Measurements from ENCODE around the gene PRDX6. TPM values are rescaled to one million over a fixed set of nuclear protein-coding genes. Genes with fewer than 3 reads are reported as not detected.
A peak's percentile ranks its signal among the peaks of the same experiment; 100 is the strongest.

Gene PRDX6, protein sequence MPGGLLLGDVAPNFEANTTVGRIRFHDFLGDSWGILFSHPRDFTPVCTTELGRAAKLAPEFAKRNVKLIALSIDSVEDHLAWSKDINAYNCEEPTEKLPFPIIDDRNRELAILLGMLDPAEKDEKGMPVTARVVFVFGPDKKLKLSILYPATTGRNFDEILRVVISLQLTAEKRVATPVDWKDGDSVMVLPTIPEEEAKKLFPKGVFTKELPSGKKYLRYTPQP
- 100 to 1,000 TPM in 2 of 5 donors, 10 to 100 TPM in 3; 70.7 to 108 (median 98.3) TPM for total RNA-seq
- total RNA-seq (2013) = 88.7 TPM
- 33.7 to 123 (median 67.4) reads per million in 29 experiments for total RNA-seq

DNA sequence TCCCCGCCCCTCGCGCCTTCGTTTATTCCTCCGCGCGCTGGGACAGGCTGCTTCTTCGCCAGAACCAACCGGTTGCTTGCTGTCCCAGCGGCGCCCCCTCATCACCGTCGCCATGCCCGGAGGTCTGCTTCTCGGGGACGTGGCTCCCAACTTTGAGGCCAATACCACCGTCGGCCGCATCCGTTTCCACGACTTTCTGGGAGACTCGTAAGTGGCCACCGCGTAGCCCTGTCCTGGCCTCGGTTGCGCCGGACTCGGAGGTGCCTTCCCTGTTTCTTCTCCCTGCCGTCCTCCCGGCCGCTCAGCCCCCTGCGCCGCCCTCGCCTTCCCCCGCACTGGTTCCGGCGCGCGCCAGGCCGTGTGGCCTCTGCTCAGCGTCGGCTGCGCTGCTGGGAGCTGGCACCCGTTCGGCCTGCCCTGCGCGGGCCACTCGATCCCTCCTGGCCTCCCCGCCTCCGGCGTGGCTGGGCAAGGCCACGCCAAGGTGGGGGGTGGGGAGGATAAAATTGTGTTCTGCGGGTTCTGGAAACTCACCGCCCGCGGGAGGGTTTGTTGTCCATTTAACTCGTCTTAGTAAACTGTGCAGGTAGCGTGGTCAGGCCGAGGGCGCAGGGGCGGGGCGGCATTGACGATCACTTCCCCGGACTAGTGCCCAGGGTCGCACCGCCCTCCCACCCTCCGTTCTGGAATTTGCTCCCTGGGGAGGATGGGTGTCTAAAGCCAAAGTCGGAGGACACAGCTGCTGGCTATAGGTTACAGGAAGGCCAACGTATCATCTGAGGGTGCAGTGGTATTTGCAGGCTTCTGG lies at the start of gene PRDX6:
TSS of gene PRDX6 (plus strand) at position 50 of the 808 bp plus-strand sequence. CDS start at position 113, 63 bp downstream.
- H3K27ac ChIP-seq (ENCODE audit: low read length) = peak within 1 kb of the TSS; percentile 73
- ChIA-PET POLR2A (interaction anchor here in 1 of 2 donors (0.5 to 1.2 kb wide), 2 partner anchors 47 to 238 kb away, joined by 3 to 5 read pairs; partner anchors contain the start of gene KLHL20), CTCF (interaction anchor here (0.5 to 2.1 kb wide), 6 partner anchors 9 to 456 kb away, joined by 3 to 7 read pairs (median 4); partner anchors contain the start of genes CENPL (in 1 of the 2) and DARS2 (in 1 of the 2))
- Mint-ChIP-seq H3K27ac (peak within 1 kb of the TSS; percentile 89 to 92), H3K4me1 (peaks cover 60 to 72% (median 61%) of the 10 kb centered on the region in 3 donors), H3K36me3 (peaks cover 41% of the 10 kb centered on the region), H3K4me3 (peak within 1 kb of the TSS; percentile 84 to 90 (median 89)), H3K27me3 (no peaks in the 10 kb centered on the region), H3K9me3 (no peaks in the 10 kb centered on the region)
- peak within 1 kb of the TSS; percentile 80 to 92 for H3K4me3 ChIP-seq (ENCODE audit: control insufficient read depth in 1 of 2, extremely low read depth in 1 of 2, low read length in 1 of 2)
- H3K36me3 ChIP-seq (ENCODE audit: control insufficient read depth in 2 of 2, extremely low read depth in 1 of 2, insufficient read depth in 1 of 2, low read length in 1 of 2) = peaks cover 0 to 22% of the 10 kb centered on the region in 2 donors
- ATAC-seq (replicated peaks in 1 of 4) = peak; percentile 33 to 77 (median 42)
- peak in 31 of 35 experiments; percentile 59 to 85 (median 76) for DNase-seq
- H3K4me1 ChIP-seq (ENCODE audit: control insufficient read depth in 1 of 2, extremely low read depth in 1 of 2, insufficient read depth in 2 of 2, low read length in 2 of 2) = peaks cover 24 to 34% of the 10 kb centered on the region in 2 experiments
- no peaks in the 10 kb centered on the region for H3K27me3 ChIP-seq (replicated peaks in 1 of 2; ENCODE audit: control insufficient read depth in 2 of 2, extremely low read depth in 1 of 2, insufficient read depth in 2 of 2, low read length in 1 of 2)
- no peaks in the 10 kb centered on the region for H3K9me3 ChIP-seq
- 0% methylated on average over 64 of the region's 69 CpGs for WGBS (ENCODE audit: insufficient coverage)

DNA sequence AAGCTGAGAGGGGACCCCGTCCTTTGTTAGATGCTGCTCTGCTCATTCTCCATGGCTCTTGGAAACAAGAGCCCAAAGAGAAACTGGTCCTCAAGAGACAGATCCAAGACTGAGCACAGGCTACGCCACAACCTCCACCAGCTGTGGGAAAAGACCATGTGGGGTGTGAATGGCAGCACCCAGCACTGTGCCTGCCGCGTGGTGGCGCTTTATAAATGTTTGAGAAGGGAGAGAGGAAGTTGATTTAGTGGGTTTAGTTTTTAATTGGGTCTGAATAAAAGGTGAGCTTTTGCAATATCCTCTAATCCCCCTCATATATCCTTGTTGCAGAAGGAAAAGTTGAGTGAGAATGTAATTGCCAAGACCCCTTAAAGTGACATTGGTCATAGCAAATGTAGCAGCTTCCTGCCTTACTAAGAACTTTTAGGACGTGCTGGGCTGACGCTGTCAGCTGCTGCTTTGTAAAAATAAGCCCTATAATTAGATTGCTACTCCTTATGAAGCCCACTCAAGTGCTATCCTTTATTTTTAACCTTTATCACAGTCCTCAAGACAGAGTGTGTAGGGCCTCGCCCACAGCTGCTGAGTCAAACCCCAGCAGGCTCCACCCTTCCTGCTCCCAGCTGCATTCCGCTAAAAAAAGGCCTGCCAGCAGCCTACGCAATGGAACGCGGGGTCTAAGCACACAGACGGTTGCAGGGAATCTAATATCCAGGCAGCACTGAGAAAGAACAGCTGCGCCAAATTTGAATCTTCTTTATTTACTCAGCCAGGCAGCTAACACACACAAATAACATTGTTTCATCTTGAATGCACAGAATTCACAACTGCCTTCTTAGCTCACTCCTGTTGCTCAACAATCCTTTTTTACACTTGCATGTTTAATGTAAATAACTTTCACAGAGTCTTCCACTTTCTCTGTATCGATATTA lies 47.4 kb upstream of the PRDX6 start:
- peak overlapping the region; percentile 1 to 58 (median 48) for H3K4me3 Mint-ChIP-seq
- peak; percentile 44 to 78 (median 64) for DNase-seq

DNA sequence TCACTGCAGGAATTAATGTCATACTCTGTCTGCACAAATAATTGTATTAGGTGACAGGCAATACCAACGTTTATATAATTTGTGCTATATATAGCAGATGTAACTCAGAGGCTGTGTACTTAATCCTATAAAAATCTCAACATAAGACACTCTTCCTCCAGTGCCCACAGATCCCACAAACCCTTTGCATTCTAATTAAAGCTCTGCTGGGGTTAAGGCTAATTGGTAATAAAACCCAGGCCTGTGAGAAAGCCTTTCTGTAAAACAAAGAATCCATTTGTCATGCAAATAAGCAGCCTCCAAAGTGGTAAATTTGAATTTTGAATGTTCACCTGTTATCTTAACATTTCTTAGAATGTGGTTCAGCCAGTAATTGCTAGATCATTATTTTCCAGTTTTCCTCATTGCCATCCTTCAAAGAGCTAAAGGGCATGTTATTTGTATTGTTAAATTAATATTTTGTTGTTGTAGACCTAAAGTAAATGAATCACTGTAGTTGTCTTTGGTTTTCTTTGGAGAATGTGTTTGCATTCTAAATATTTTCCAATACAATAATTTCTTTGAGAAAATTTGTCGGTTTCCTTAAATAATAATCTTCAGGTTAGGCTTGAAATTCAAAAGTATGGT lies 46.3 kb upstream of the PRDX6 start:
- no peaks in the 10 kb centered on the region for H3K36me3 ChIP-seq (ENCODE audit: control insufficient read depth in 2 of 2, extremely low read depth in 1 of 2, insufficient read depth in 1 of 2, low read length in 1 of 2)
- Mint-ChIP-seq H3K9me3 (no peaks in the 10 kb centered on the region), H3K36me3 (no peaks in the 10 kb centered on the region), H3K4me1 (peaks cover 24 to 27% (median 26%) of the 10 kb centered on the region in 3 donors), H3K4me3 (no peak overlapping the region), H3K27me3 (no peaks in the 10 kb centered on the region), H3K27ac (peak overlapping the region in 1 of 2 donors; percentile 44)
- ChIA-PET CTCF (interaction anchor here (0.5 to 3.6 kb wide), 27 partner anchors 8 to 788 kb away, joined by 3 to 49 read pairs (median 4); partner anchors contain the start of genes CENPL (in 1 of the 2), DARS2 (in 1 of the 2), KLHL20 (in 1 of the 2) and PRDX6 (in 1 of the 2)), POLR2A (interaction anchor here in 1 of 2 donors (0.6 kb wide), 1 partner anchor 46 kb away, joined by 3 read pairs; no protein-coding TSS in a partner anchor)
- ATAC-seq (replicated peaks in 1 of 4) = no peak
- H3K4me3 ChIP-seq (ENCODE audit: control insufficient read depth in 1 of 2, extremely low read depth in 1 of 2, low read length in 1 of 2) = no peak overlapping the region
- DNase-seq = no peak
- no peak overlapping the region for H3K27ac ChIP-seq (ENCODE audit: low read length)
- H3K27me3 ChIP-seq (replicated peaks in 1 of 2; ENCODE audit: control insufficient read depth in 2 of 2, extremely low read depth in 1 of 2, insufficient read depth in 2 of 2, low read length in 1 of 2) = no peaks in the 10 kb centered on the region
- H3K9me3 ChIP-seq = no peaks in the 10 kb centered on the region
- H3K4me1 ChIP-seq (ENCODE audit: control insufficient read depth in 1 of 2, extremely low read depth in 1 of 2, insufficient read depth in 2 of 2, low read length in 2 of 2) = peaks cover 7 to 13% of the 10 kb centered on the region in 2 experiments
- no CpG with 5 or more reads among the region's 2 CpGs for WGBS (ENCODE audit: insufficient coverage)

More for the DNA sequence above, 47.4 kb upstream of the PRDX6 start:
- H3K27ac Mint-ChIP-seq = peak overlapping the region; percentile 80 to 86
- Histone ChIP-seq H3K36me3 (ENCODE audit: control insufficient read depth in 2 of 2, extremely low read depth in 1 of 2, insufficient read depth in 1 of 2, low read length in 1 of 2) (no peaks in the 10 kb centered on the region), H3K9me3 (no peaks in the 10 kb centered on the region), H3K27me3 (replicated peaks in 1 of 2; ENCODE audit: control insufficient read depth in 2 of 2, extremely low read depth in 1 of 2, insufficient read depth in 2 of 2, low read length in 1 of 2) (no peaks in the 10 kb centered on the region), H3K27ac (ENCODE audit: low read length) (no peak overlapping the region), H3K4me1 (ENCODE audit: control insufficient read depth in 1 of 2, extremely low read depth in 1 of 2, insufficient read depth in 2 of 2, low read length in 2 of 2) (peaks cover 7 to 13% of the 10 kb centered on the region in 2 experiments), H3K4me3 (ENCODE audit: control insufficient read depth in 1 of 2, extremely low read depth in 1 of 2, low read length in 1 of 2) (peak overlapping the region in 1 of 2 donors; percentile 29)
- no peaks in the 10 kb centered on the region for H3K27me3 Mint-ChIP-seq
- peaks cover 4% of the 10 kb centered on the region for H3K36me3 Mint-ChIP-seq
- 23% methylated on average over 10 of the region's 15 CpGs for WGBS (ENCODE audit: insufficient coverage)
- ChIA-PET CTCF (interaction anchor here (0.5 to 3.6 kb wide), 41 partner anchors 8 to 1443 kb away, joined by 3 to 49 read pairs (median 4); partner anchors contain the start of genes DARS2 (in 2 of the 2), CENPL (in 1 of the 2), GAS5 (in 1 of the 2) and KLHL20 (in 1 of the 2)), POLR2A (interaction anchor here in 1 of 2 donors (0.6 kb wide), 1 partner anchor 1370 kb away, joined by 4 read pairs; no protein-coding TSS in a partner anchor)
- H3K9me3 Mint-ChIP-seq = no peaks in the 10 kb centered on the region
- peaks cover 24 to 27% (median 26%) of the 10 kb centered on the region in 3 donors for H3K4me1 Mint-ChIP-seq
- ATAC-seq (replicated peaks in 1 of 4) = peak; percentile 65 to 89 (median 78)

DNA sequence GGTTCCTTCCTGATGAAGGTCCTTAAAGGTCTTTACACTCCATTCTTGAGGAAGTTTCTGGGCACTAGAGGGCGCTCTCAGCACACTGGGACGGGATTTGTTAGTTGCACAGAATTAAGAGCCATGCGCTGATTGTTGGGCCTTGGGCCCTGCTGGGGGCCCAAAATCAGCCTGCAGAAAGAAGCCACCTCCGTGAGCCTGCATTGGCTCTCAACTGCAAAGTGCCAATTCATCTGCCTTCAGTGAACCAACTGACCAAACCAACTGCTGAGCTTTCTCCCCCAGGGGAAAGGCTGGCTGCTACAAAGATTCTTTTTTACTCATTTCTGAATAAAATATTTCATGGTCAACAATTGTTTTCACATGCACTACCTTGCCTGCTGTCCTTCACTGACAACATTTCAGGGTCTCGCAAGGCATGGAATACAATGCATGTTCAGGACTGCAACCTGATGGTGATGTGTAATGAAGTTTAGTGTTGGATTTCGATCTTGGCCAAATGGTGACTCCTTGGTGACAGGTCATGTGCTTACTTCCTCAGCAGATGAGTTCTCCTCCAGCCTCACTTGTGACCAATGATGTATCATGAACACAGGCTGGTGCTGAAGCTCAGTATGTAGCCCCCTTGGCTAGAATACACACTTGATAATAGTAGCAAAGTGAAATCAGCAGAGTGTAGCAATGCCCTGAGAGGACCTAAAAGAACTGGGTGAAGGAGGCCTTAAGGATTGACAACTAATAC lies 45.7 kb upstream of the PRDX6 start:
- Histone ChIP-seq H3K27ac (ENCODE audit: low read length) (no peak overlapping the region), H3K36me3 (ENCODE audit: control insufficient read depth in 2 of 2, extremely low read depth in 1 of 2, insufficient read depth in 1 of 2, low read length in 1 of 2) (no peaks in the 10 kb centered on the region), H3K4me3 (ENCODE audit: control insufficient read depth in 1 of 2, extremely low read depth in 1 of 2, low read length in 1 of 2) (no peak overlapping the region), H3K4me1 (ENCODE audit: control insufficient read depth in 1 of 2, extremely low read depth in 1 of 2, insufficient read depth in 2 of 2, low read length in 2 of 2) (peaks cover 7 to 13% of the 10 kb centered on the region in 2 experiments), H3K9me3 (no peaks in the 10 kb centered on the region), H3K27me3 (replicated peaks in 1 of 2; ENCODE audit: control insufficient read depth in 2 of 2, extremely low read depth in 1 of 2, insufficient read depth in 2 of 2, low read length in 1 of 2) (no peaks in the 10 kb centered on the region)
- H3K36me3 Mint-ChIP-seq = no peaks in the 10 kb centered on the region
- H3K9me3 Mint-ChIP-seq = no peaks in the 10 kb centered on the region
- peak; percentile 69 to 94 (median 84) for DNase-seq
- 40% methylated on average over 3 of the region's 6 CpGs for WGBS (ENCODE audit: insufficient coverage)
- ChIA-PET POLR2A (interaction anchor here in 1 of 2 donors (0.6 kb wide), 1 partner anchor 45 kb away, joined by 3 read pairs; no protein-coding TSS in a partner anchor), CTCF (interaction anchor here (0.6 to 3.6 kb wide), 19 partner anchors 8 to 687 kb away, joined by 3 to 49 read pairs (median 4); partner anchors contain the start of genes CENPL (in 1 of the 2), DARS2 (in 1 of the 2), KLHL20 (in 1 of the 2) and PRDX6 (in 1 of the 2))
- ATAC-seq (replicated peaks in 1 of 4) = peak; percentile 66 to 81 (median 76)
- peaks cover 24 to 27% (median 26%) of the 10 kb centered on the region in 3 donors for H3K4me1 Mint-ChIP-seq
- H3K27ac Mint-ChIP-seq = peak overlapping the region; percentile 47 to 71
- H3K4me3 Mint-ChIP-seq = no peak overlapping the region
- H3K27me3 Mint-ChIP-seq = no peaks in the 10 kb centered on the region

DNA sequence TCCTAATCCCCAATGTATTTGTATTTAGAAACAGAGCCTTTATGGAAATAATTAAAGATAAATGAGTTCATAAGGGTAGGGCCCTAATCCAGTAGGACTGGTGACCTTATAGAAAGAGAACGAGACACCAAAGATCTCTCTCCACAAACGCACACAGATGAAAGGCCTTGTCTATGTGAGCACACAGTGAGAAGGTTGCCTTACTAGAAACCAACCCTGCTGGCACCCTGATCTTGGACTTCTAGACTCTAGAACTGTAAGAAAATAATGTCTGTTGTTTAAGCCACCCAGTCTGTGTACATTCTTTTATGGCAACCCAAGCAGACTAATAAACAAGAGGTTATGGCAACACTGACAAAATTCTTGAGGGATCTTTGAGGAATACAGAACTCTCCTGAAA lies 44.8 kb upstream of the PRDX6 start:
- H3K36me3 ChIP-seq (ENCODE audit: control insufficient read depth in 2 of 2, extremely low read depth in 1 of 2, insufficient read depth in 1 of 2, low read length in 1 of 2) = no peaks in the 10 kb centered on the region
- ChIA-PET CTCF (interaction anchor here (0.6 to 3.6 kb wide), 3 partner anchors 392 to 671 kb away, joined by 4 to 49 read pairs (median 5); partner anchors contain the start of genes CENPL (in 1 of the 2) and DARS2 (in 1 of the 2)), POLR2A (no interaction called here)
- DNase-seq = no peak
- peaks cover 24 to 27% (median 26%) of the 10 kb centered on the region in 3 donors for H3K4me1 Mint-ChIP-seq
- H3K27me3 ChIP-seq (replicated peaks in 1 of 2; ENCODE audit: control insufficient read depth in 2 of 2, extremely low read depth in 1 of 2, insufficient read depth in 2 of 2, low read length in 1 of 2) = no peaks in the 10 kb centered on the region
- H3K36me3 Mint-ChIP-seq = no peaks in the 10 kb centered on the region
- no CpG with 5 or more reads among the region's 2 CpGs for WGBS (ENCODE audit: insufficient coverage)
- no peak overlapping the region for H3K27ac ChIP-seq (ENCODE audit: low read length)
- no peaks in the 10 kb centered on the region for H3K27me3 Mint-ChIP-seq
- peak overlapping the region in 1 of 2 donors; percentile 55 for H3K27ac Mint-ChIP-seq
- H3K4me3 Mint-ChIP-seq = no peak overlapping the region
- no peak overlapping the region for H3K4me3 ChIP-seq (ENCODE audit: control insufficient read depth in 1 of 2, extremely low read depth in 1 of 2, low read length in 1 of 2)
- no peaks in the 10 kb centered on the region for H3K9me3 Mint-ChIP-seq
- no peaks in the 10 kb centered on the region for H3K9me3 ChIP-seq
- ATAC-seq (replicated peaks in 1 of 4) = no peak
- peaks cover 7 to 13% of the 10 kb centered on the region in 2 experiments for H3K4me1 ChIP-seq (ENCODE audit: control insufficient read depth in 1 of 2, extremely low read depth in 1 of 2, insufficient read depth in 2 of 2, low read length in 2 of 2)

Data from T-cell (primary cell).